Gastrocnemius medialis (tissue), 4 donors: Measurements from ENCODE around the gene ZMPSTE24.

ENCODE experiments used
- CTCF ChIP-seq, 5 experiments: fragments of 450-650 bp in 3 of 5; fragments of 200-600 bp in 2 of 5; sonication (generic) in 2 of 5; IDR thresholded peaks in 4 of 5; conservative IDR thresholded peaks in 1 of 5; 1 replicate in 4 of 5; 2 replicates in 1 of 5; pipeline ENCODE4 v1.5.1; 2016 to 2019; ENCODE audit warnings: antibody characterized with exemption in 5 of 5, mild to moderate bottlenecking in 3 of 5, moderate library complexity in 3 of 5
- POLR2A ChIP-seq, 2 donors: fragments of 450-650 bp; IDR thresholded peaks; one replicate each; pipeline ENCODE4 v1.6.1; 2017; ENCODE audit warnings: antibody characterized with exemption in 2 of 2, mild to moderate bottlenecking in 2 of 2, moderate library complexity in 2 of 2

DNA sequence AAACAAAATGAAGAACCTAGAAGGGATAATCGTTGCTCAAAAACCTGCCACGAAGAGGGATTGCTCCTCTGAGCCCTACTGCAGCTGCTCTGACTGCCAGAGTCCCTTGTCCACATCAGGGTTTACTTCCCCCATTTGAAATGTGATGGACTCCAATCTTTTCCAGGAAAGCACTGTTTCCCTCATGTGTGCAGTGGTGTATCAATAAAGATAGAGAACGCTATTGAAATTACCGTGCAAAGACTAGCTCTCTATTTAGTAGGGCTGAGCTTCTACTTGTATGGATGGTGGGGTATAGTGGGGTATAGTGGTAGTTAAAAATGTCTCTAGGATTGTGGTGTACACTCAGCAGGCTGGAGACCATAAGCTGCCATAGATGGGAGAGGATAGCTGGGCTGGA, 6.6 kb upstream of the ZMPSTE24 start:
- TF ChIP-seq CTCF (IDR thresholded peaks at IDR 0.05 in 4 of 5, conservative IDR thresholded peaks at IDR 0.05 in 1 of 5) (no peak), POLR2A (IDR thresholded peaks at IDR 0.05) (no peak)
